PC-9 (cell line): ENCODE data around the gene STIMATE. TPM values are rescaled to one million over a fixed set of nuclear protein-coding genes. Genes with fewer than 3 reads are reported as not detected.

Source experiments
- BruUV-seq: library from RNA; stranded (reverse); fragments of 400-500 nt; replicated peaks from 2 replicates; lab custom pipeline; 2021; lab: Mats Ljungman, UMichigan
- CTCF ChIA-PET: fragments of 300-600 bp; sonication (Branson Sonifier 250); formaldehyde crosslinking; loops from one replicate; lab custom pipeline; 2022; ENCODE audit warnings: antibody characterized with exemption; lab: Charles Lee
- POLR2A ChIA-PET: fragments of 300-600 bp; sonication (Branson Sonifier 250); formaldehyde crosslinking; loops from one replicate; lab custom pipeline; 2022; ENCODE audit warnings: antibody characterized with exemption; ENCODE audit not compliant: unreplicated experiment; lab: Charles Lee
- DNase-seq, 2 experiments: peaks; one replicate each; pipeline versions ENCODE4 v3.0.0 to v3.0.0-alpha.2; 2015 to 2022; ENCODE audit warnings: mixed read lengths in 1 of 2
- H2AFZ ChIP-seq: fragments of 200-600 bp; sonication (generic); 2 replicates; pipeline ENCODE4 v1.8.1; 2017; ENCODE audit warnings: antibody characterized with exemption
- H3F3A ChIP-seq: fragments of 200-600 bp; sonication (generic); 2 replicates; pipeline ENCODE4 v1.8.1; 2017; ENCODE audit warnings: antibody characterized with exemption, mild to moderate bottlenecking, low read depth; ENCODE audit not compliant: insufficient read depth
- H3K27ac ChIP-seq: fragments of 200-600 bp; sonication (generic); 2 replicates; pipeline ENCODE4 v1.6.1; 2016; ENCODE audit warnings: mixed run types
- H3K27me3 ChIP-seq: fragments of 200-600 bp; sonication (generic); 2 replicates; pipeline ENCODE4 v1.6.1; 2016; ENCODE audit warnings: low read depth, mixed run types; ENCODE audit not compliant: insufficient read depth
- H3K36me3 ChIP-seq: fragments of 200-600 bp; sonication (generic); 2 replicates; pipeline ENCODE4 v1.6.1; 2016; ENCODE audit warnings: low read depth, mixed run types
- H3K4me1 ChIP-seq: fragments of 200-600 bp; sonication (generic); replicated peaks from 2 replicates; pipeline ENCODE4 v1.6.1; 2016; ENCODE audit warnings: mixed run types; ENCODE audit not compliant: insufficient read depth
- H3K4me2 ChIP-seq: fragments of 200-600 bp; sonication (generic); 2 replicates; pipeline ENCODE4 v1.6.1; 2017; ENCODE audit warnings: mixed run types
- H3K4me3 ChIP-seq: fragments of 200-600 bp; sonication (generic); 2 replicates; pipeline ENCODE4 v1.6.1; 2016; ENCODE audit warnings: mixed run types
- H3K79me2 ChIP-seq: fragments of 200-600 bp; sonication (generic); 2 replicates; pipeline ENCODE4 v1.6.1; 2017; ENCODE audit warnings: low read depth, mixed run types
- H3K9me2 ChIP-seq: fragments of 200-600 bp; sonication (generic); 2 replicates; pipeline ENCODE4 v1.8.1; 2017; ENCODE audit warnings: mild to moderate bottlenecking; ENCODE audit not compliant: insufficient read depth
- H3K9me3 ChIP-seq: fragments of 200-600 bp; sonication (generic); 2 replicates; pipeline ENCODE4 v1.8.1; 2016; ENCODE audit warnings: low read depth; ENCODE audit not compliant: insufficient read depth
- H4K20me1 ChIP-seq: fragments of 200-600 bp; sonication (generic); 2 replicates; pipeline ENCODE4 v1.8.1; 2017; ENCODE audit not compliant: insufficient read depth
- EZH2 ChIP-seq: fragments of 200-600 bp; sonication (generic); IDR thresholded peaks from 2 replicates; pipeline ENCODE4 v1.8.0; 2017; ENCODE audit warnings: antibody characterized with exemption, low read depth
- intact Hi-C: fragments of 100-400 bp; cut with micrococcal nuclease; formaldehyde crosslinking; loops from one replicate; pipeline ENCODE4 v1.10.0; 2022; ENCODE audit not compliant: unreplicated experiment
- total RNA-seq: library from RNA; stranded (reverse); gene quantifications from 2 replicates; pipeline ENCODE4 v1.2.3, GENCODE V29; 2021
- TF ChIP-seq, protein P1 (sequence below): fragments of 200-600 bp; sonication (generic); conservative IDR thresholded peaks from 2 replicates; pipeline ENCODE4 v1.6.1; 2017; ENCODE audit warnings: mixed run types, antibody characterized with exemption, mild to moderate bottlenecking, moderate library complexity

Gene STIMATE
- total RNA-seq, 1 experiment from 2014 or later = 16.8 TPM

DNA sequence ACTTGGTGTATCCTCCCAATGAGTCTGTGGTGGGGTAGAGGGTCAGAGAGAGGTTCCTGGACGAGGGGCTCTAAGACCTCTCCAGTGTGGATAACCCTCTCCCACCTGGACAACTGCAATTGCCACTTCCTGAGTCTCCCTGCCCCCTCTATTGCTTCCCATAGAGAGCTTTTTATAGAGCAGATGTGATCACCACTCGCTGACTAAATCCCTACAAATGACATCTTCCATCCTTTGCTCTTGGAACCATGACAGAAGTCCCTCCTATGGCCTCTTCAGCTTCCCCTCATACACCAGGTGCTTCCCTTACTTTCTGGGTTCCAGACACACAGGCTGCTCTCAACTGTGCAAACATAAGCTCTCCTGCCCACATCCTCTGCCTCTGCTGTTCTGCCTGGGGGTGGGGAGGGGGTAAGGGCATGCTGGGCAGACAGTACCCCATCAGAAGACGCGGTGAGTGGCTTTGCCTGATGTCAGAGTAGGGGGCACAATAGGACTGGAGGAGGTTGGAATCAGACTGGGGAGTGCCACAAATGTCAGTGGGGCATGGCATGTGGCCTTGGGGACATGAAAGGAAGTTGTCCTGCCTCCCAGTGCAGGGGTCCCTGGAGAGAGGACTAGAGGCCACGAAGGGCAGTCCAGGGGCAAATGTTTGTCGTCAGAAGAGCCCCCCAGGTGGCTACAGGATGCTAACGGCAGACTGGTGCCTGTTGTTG, 87.5 kb downstream of the STIMATE start:
- no peaks in the 10 kb centered on the region for H3K4me1 ChIP-seq
- CTCF ChIA-PET = no interaction called here
- BruUV-seq = no TSS peak

GRCh38 chr3:52809149-52809548, 88.2 kb downstream of the STIMATE start:
- intact Hi-C loops = no loop called here
- no peak for DNase-seq
- H3K9me2 ChIP-seq = no peaks in the 10 kb centered on the region
- H3K79me2 ChIP-seq = no peaks in the 10 kb centered on the region
- H3F3A ChIP-seq = no peaks in the 10 kb centered on the region
- H3K4me2 ChIP-seq = no peak overlapping the region
- no peak overlapping the region for H2AFZ ChIP-seq
- BruUV-seq = no TSS peak
- H3K4me3 ChIP-seq = no peak overlapping the region
- no peak overlapping the region for H3K27ac ChIP-seq
- no peaks in the 10 kb centered on the region for H3K36me3 ChIP-seq
- ChIA-PET POLR2A (no interaction called here), CTCF (no interaction called here)
- TF ChIP-seq, protein P1, sequence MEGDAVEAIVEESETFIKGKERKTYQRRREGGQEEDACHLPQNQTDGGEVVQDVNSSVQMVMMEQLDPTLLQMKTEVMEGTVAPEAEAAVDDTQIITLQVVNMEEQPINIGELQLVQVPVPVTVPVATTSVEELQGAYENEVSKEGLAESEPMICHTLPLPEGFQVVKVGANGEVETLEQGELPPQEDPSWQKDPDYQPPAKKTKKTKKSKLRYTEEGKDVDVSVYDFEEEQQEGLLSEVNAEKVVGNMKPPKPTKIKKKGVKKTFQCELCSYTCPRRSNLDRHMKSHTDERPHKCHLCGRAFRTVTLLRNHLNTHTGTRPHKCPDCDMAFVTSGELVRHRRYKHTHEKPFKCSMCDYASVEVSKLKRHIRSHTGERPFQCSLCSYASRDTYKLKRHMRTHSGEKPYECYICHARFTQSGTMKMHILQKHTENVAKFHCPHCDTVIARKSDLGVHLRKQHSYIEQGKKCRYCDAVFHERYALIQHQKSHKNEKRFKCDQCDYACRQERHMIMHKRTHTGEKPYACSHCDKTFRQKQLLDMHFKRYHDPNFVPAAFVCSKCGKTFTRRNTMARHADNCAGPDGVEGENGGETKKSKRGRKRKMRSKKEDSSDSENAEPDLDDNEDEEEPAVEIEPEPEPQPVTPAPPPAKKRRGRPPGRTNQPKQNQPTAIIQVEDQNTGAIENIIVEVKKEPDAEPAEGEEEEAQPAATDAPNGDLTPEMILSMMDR = no peak
- no peak for TF ChIP-seq EZH2
- no peaks in the 10 kb centered on the region for H4K20me1 ChIP-seq
- no peaks in the 10 kb centered on the region for H3K4me1 ChIP-seq
- H3K9me3 ChIP-seq = no peaks in the 10 kb centered on the region
- H3K27me3 ChIP-seq = no peaks in the 10 kb centered on the region

More for the DNA sequence above, 87.5 kb downstream of the STIMATE start:
- POLR2A ChIA-PET = no interaction called here
- Histone ChIP-seq H3K4me3 (no peak overlapping the region), H3K9me2 (no peaks in the 10 kb centered on the region), H2AFZ (no peak overlapping the region), H3K4me2 (no peak overlapping the region), H3K36me3 (no peaks in the 10 kb centered on the region), H3K27ac (no peak overlapping the region), H3K79me2 (no peaks in the 10 kb centered on the region), H3F3A (no peaks in the 10 kb centered on the region), H4K20me1 (no peaks in the 10 kb centered on the region), H3K9me3 (no peaks in the 10 kb centered on the region), H3K27me3 (no peaks in the 10 kb centered on the region)
- no peak for TF ChIP-seq EZH2
- TF ChIP-seq, protein P1 = no peak
- intact Hi-C loops = no loop called here
- DNase-seq = no peak

- intact Hi-C loops = no loop called here
- Histone ChIP-seq H3K79me2 (no peaks in the 10 kb centered on the region), H3K27me3 (no peaks in the 10 kb centered on the region), H3K9me2 (no peaks in the 10 kb centered on the region), H4K20me1 (no peaks in the 10 kb centered on the region), H3K4me1 (no peaks in the 10 kb centered on the region), H3K4me3 (no peak overlapping the region), H2AFZ (no peak overlapping the region), H3K36me3 (no peaks in the 10 kb centered on the region), H3K9me3 (no peaks in the 10 kb centered on the region), H3K27ac (no peak overlapping the region), H3F3A (no peaks in the 10 kb centered on the region), H3K4me2 (no peak overlapping the region)
- TF ChIP-seq, protein P1 = no peak
- no peak for TF ChIP-seq EZH2
- CTCF ChIA-PET = no interaction called here
- POLR2A ChIA-PET = no interaction called here
- DNase-seq = no peak
- no TSS peak for BruUV-seq
These were observed 91.9 kb downstream of the STIMATE start for GRCh38 chr3:52805270-52806039.
